Measurements from ENCODE around the gene IGSF3.
"Not testable (repeated sequence)": the region's sequence is repeated elsewhere in the genome, so short reads cannot be mapped to it uniquely, and the experiment has no call there.

- TF ChIP-seq CTCF (conservative IDR thresholded peaks at IDR 0.05); EZH2 (IDR thresholded peaks at IDR 0.05; ENCODE audit: low read depth): not testable (repeated sequence)
Measured at GRCh38 chr1:116597388-116597787, 70.1 kb downstream of the IGSF3 start.
